Cardiac muscle cell (in vitro differentiated cells and primary cell): ENCODE data around the gene NDUFA7. TPM values are rescaled to one million over a fixed set of nuclear protein-coding genes. Genes with fewer than 3 reads are reported as not detected.
"Not testable (repeated sequence)": the region's sequence is repeated elsewhere in the genome, so short reads cannot be mapped to it uniquely, and the experiment has no call there.

Source experiments
- DNase-seq, 2 donors: peaks; one replicate each; pipeline versions ENCODE4 v3.0.0 to v3.0.0-alpha.2; 2010 to 2017; ENCODE audit warnings: low read depth in 1 of 2, low spot score in 1 of 2
- H3K27ac ChIP-seq: fragments of 200-600 bp; sonication (generic); 2 replicates; pipeline ENCODE4 v1.5.1; 2016
- H3K27me3 ChIP-seq: fragments of 200-600 bp; sonication (generic); 2 replicates; pipeline ENCODE4 v1.6.0; 2016; ENCODE audit warnings: control low read depth
- H3K36me3 ChIP-seq: fragments of 200-600 bp; sonication (generic); 2 replicates; pipeline ENCODE4 v1.5.1; 2016; ENCODE audit warnings: control low read depth
- H3K4me1 ChIP-seq: fragments of 200-600 bp; sonication (generic); 2 replicates; pipeline ENCODE4 v1.8.1; 2017; ENCODE audit warnings: low read depth, mild to moderate bottlenecking, mixed run types
- H3K4me3 ChIP-seq: fragments of 200-600 bp; sonication (generic); 2 replicates; pipeline ENCODE4 v1.5.1; 2016; ENCODE audit warnings: mild to moderate bottlenecking
- H3K9me3 ChIP-seq: fragments of 200-600 bp; sonication (generic); 2 replicates; pipeline ENCODE4 v1.5.1; 2017; ENCODE audit warnings: low read depth, mild to moderate bottlenecking, control low read depth
- CTCF ChIP-seq: IDR thresholded peaks from 2 replicates; pipeline ENCODE4 v1.5.1; 2012; ENCODE audit warnings: low read depth, mild to moderate bottlenecking, low read length
- polyA plus RNA-seq: library from polyadenylated mRNA; unstranded; fragments of >200 nt; fragmentation: Nextera tagmentation; extraction: Ambion mirVana; gene quantifications from 2 replicates; pipeline ENCODE4 v1.2.1, GENCODE V29; 2016
- total RNA-seq: library from RNA; depleted of rRNA; stranded (reverse); fragments of >200 nt; gene quantifications from 2 replicates; pipeline ENCODE4 v1.2.3, GENCODE V29; 2016

NDUFA7 gene
- total and polyA plus RNA-seq, 2 experiments from 2014 or later, result 57.0 to 218 TPM

DNA sequence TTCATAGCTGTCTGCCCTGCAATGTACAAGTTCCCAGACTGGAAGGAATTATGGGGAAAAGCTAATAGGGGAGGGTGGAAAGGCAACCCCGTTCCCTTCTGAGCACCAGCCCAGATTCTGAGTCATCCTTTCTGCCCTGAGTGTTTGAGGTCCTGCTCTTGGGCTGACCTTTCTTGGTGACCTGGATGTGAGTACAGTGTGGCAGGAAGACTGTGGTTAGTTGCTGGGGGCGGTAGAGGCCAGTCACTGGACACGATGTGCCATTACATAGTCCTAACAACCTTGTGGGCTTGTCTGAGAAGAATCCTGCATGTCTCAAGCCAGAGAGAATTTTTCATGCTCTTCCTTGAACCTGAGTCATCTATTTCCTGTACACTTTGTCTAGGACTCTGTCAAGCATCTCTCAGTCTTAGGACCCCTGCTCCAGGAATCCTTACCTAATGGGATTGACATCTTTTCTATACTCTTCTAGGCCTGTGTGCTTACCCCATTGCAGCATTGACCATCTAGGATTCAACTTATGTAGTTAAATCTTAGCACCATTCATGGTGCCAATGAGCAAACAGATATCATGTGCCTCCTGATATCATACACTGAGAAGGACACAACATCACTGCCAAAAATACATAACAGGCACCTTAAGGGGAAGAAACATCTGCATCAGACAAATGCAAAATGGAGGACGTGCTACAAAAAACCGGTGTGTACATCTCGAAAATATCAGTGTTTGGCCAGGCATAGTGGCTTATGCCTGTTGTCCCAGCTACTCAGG, 34.6 kb upstream of the NDUFA7 start:
- no peak for TF ChIP-seq CTCF
- Histone ChIP-seq H3K36me3 (no peaks in the 10 kb centered on the region), H3K9me3 (no peaks in the 10 kb centered on the region), H3K27ac (no peak overlapping the region), H3K4me3 (no peak overlapping the region), H3K4me1 (peaks cover 5% of the 10 kb centered on the region), H3K27me3 (no peaks in the 10 kb centered on the region)
- DNase-seq, result peak in 1 of 2 donors; percentile 97

- not testable (repeated sequence) for H3K27ac ChIP-seq, H3K27me3 ChIP-seq, H3K4me1 ChIP-seq, H3K9me3 ChIP-seq, H3K4me3 ChIP-seq, H3K36me3 ChIP-seq, DNase-seq
Observed at GRCh38 chr19:8352845-8353244, 31.7 kb upstream of the NDUFA7 start.

GRCh38 chr19:8352134-8352827, 31.1 kb upstream of the NDUFA7 start:
- DNase-seq, result peak in 1 of 2 donors; percentile 61
- no peaks in the 10 kb centered on the region for H3K9me3 ChIP-seq
- no peak for TF ChIP-seq CTCF
- H3K36me3 ChIP-seq, result no peaks in the 10 kb centered on the region
- H3K4me3 ChIP-seq, result no peak overlapping the region
- H3K4me1 ChIP-seq, result peaks cover 5% of the 10 kb centered on the region
- H3K27ac ChIP-seq, result no peak overlapping the region
- H3K27me3 ChIP-seq, result no peaks in the 10 kb centered on the region

- not testable (repeated sequence) for H3K36me3 ChIP-seq, H3K9me3 ChIP-seq, H3K27me3 ChIP-seq, H3K27ac ChIP-seq, DNase-seq, H3K4me1 ChIP-seq, H3K4me3 ChIP-seq
Observed at GRCh38 chr19:8349629-8350372, 28.6 kb upstream of the NDUFA7 start.

DNA sequence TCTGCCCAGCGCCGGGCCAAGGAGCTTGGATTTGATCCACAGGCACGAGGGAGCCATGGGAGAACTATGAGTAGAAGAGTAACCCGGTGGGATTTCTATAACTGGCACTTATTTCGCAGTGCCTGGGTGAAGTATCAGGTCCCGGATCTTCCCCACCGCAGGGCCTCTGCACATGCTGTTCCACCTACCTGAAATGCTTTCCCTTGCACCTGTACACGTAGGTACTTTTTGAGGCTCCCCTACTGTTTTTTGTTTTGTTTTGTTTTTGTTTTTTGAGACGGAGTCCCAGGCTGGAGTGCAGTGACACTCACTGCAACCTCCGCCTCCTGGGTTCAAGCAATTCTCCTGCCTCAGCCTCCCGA, 22.3 kb upstream of the NDUFA7 start:
- no peak for TF ChIP-seq CTCF
- H3K4me3 ChIP-seq, result no peak overlapping the region

GRCh38 chr19:8342684-8343482, 21.7 kb upstream of the NDUFA7 start, which contains the start of gene KANK3:
Gene KANK3, minus strand, starts transcription at chr19:8343262. Its CDS starts 5,434 bp downstream, at chr19:8337828.
- H3K27ac ChIP-seq, result no peak within 1 kb of the TSS
- no peaks in the 10 kb centered on the region for H3K4me1 ChIP-seq
- DNase-seq, result peak; percentile 95 to 97

More for the DNA sequence above, 22.3 kb upstream of the NDUFA7 start:
- Histone ChIP-seq H3K36me3 (no peaks in the 10 kb centered on the region), H3K4me1 (no peaks in the 10 kb centered on the region), H3K27me3 (peaks cover 9% of the 10 kb centered on the region), H3K27ac (no peak overlapping the region), H3K9me3 (no peaks in the 10 kb centered on the region)
- DNase-seq, result no peak

More at GRCh38 chr19:8342684-8343482, 21.7 kb upstream of the NDUFA7 start, which contains the start of gene KANK3:
- no peaks in the 10 kb centered on the region for H3K9me3 ChIP-seq
- H3K4me3 ChIP-seq, result peak within 1 kb of the TSS; percentile 36
- no peaks in the 10 kb centered on the region for H3K36me3 ChIP-seq
- TF ChIP-seq CTCF, result no peak
- H3K27me3 ChIP-seq, result peaks cover 9% of the 10 kb centered on the region
